ENCODE data around the gene ARIH1. TPM values are rescaled to one million over a fixed set of nuclear protein-coding genes. Genes with fewer than 3 reads are reported as not detected.
A peak's percentile ranks its signal among the peaks of the same experiment; 100 is the strongest.
"Not testable (repeated sequence)": the region's sequence is repeated elsewhere in the genome, so short reads cannot be mapped to it uniquely, and the experiment has no call there.

Gene ARIH1
- total and polyA plus RNA-seq, 2 experiments from 2014 or later: 93.1 to 132 TPM

GRCh38 chr15:72599855-72600464 is 125.8 kb downstream of the ARIH1 start:
- no peaks in the 10 kb centered on the region for H3K9me3 ChIP-seq (ENCODE audit: low read depth)
- no peaks in the 10 kb centered on the region for H3K36me3 ChIP-seq
- no peak overlapping the region for H3K27ac ChIP-seq
- no peak overlapping the region for H3K4me3 ChIP-seq
- TF ChIP-seq, protein P1, sequence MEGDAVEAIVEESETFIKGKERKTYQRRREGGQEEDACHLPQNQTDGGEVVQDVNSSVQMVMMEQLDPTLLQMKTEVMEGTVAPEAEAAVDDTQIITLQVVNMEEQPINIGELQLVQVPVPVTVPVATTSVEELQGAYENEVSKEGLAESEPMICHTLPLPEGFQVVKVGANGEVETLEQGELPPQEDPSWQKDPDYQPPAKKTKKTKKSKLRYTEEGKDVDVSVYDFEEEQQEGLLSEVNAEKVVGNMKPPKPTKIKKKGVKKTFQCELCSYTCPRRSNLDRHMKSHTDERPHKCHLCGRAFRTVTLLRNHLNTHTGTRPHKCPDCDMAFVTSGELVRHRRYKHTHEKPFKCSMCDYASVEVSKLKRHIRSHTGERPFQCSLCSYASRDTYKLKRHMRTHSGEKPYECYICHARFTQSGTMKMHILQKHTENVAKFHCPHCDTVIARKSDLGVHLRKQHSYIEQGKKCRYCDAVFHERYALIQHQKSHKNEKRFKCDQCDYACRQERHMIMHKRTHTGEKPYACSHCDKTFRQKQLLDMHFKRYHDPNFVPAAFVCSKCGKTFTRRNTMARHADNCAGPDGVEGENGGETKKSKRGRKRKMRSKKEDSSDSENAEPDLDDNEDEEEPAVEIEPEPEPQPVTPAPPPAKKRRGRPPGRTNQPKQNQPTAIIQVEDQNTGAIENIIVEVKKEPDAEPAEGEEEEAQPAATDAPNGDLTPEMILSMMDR (IDR thresholded peaks at IDR 0.05; ENCODE audit: low read depth, low read length): peak; percentile 66
- H3K4me1 ChIP-seq (ENCODE audit: low read depth): no peaks in the 10 kb centered on the region
- peak; percentile 65 to 75 for DNase-seq (ENCODE audit: low read depth in 1 of 2, low spot score in 1 of 2)
- H3K27me3 ChIP-seq: no peaks in the 10 kb centered on the region

DNA sequence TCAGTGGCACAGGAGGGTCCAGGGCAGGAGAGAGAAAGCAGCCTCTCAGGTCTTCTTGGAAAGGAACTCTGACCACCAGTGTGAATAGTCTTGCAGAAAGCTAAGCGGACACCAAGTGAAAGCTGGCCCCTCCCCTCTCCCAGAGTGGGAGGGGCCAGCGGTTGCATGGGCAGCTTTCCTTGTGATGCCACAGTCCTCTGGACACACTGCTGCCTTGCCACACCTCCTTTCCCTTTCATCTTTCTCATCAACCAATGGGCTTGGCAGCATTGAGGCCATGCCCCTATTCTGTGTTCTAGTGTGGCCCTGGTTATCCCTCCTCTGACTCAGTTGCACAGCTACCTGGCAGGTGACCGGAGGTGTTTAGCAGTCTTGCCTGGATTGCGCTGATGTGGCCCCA is 130.7 kb downstream of the ARIH1 start:
- no peaks in the 10 kb centered on the region for H3K36me3 ChIP-seq
- H3K4me3 ChIP-seq: no peak overlapping the region
- TF ChIP-seq, protein P1 (IDR thresholded peaks at IDR 0.05; ENCODE audit: low read depth, low read length): no peak
- no peak overlapping the region for H3K27ac ChIP-seq
- H3K27me3 ChIP-seq: no peaks in the 10 kb centered on the region
- DNase-seq (ENCODE audit: low read depth in 1 of 2, low spot score in 1 of 2): no peak
- no peaks in the 10 kb centered on the region for H3K9me3 ChIP-seq (ENCODE audit: low read depth)
- H3K4me1 ChIP-seq (ENCODE audit: low read depth): no peaks in the 10 kb centered on the region

GRCh38 chr15:72608084-72608483 is 134.0 kb downstream of the ARIH1 start:
- H3K4me1 ChIP-seq (ENCODE audit: low read depth); DNase-seq (ENCODE audit: low read depth in 1 of 2, low spot score in 1 of 2); H3K27me3 ChIP-seq; H3K4me3 ChIP-seq; H3K27ac ChIP-seq; H3K36me3 ChIP-seq; H3K9me3 ChIP-seq (ENCODE audit: low read depth): not testable (repeated sequence)

DNA sequence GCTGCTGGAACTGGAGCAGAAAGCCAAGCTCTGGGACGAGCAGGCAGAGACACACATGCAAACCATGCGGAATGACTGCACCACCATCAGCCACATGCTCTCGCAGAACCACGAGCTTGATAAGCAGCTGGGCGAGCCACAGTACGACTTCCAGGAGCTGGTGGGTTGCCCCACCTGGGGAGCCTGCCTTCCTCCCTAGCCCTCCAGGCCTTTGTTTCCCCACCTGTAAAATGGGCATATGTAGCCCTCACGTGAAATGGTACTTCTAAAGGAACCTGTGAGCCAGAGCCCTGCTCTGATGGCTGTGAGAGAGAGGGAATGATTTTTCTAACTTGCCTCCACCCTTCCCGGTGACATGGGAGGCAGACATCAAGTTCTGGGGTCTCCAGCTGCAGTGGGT is 135.7 kb downstream of the ARIH1 start:
- Histone ChIP-seq H3K36me3 (no peaks in the 10 kb centered on the region), H3K9me3 (ENCODE audit: low read depth) (no peaks in the 10 kb centered on the region), H3K27ac (no peak overlapping the region), H3K4me1 (ENCODE audit: low read depth) (peaks cover 1% of the 10 kb centered on the region), H3K27me3 (no peaks in the 10 kb centered on the region), H3K4me3 (no peak overlapping the region)
- DNase-seq (ENCODE audit: low read depth in 1 of 2, low spot score in 1 of 2): no peak
- TF ChIP-seq, protein P1 (IDR thresholded peaks at IDR 0.05; ENCODE audit: low read depth, low read length): no peak

- H3K27me3 ChIP-seq; H3K36me3 ChIP-seq; H3K27ac ChIP-seq; H3K4me3 ChIP-seq; H3K9me3 ChIP-seq (ENCODE audit: low read depth); DNase-seq (ENCODE audit: low read depth in 1 of 2, low spot score in 1 of 2): not testable (repeated sequence)
- H3K4me1 ChIP-seq (ENCODE audit: low read depth): peaks cover 12% of the 10 kb centered on the region
These were observed 138.2 kb downstream of the ARIH1 start for GRCh38 chr15:72612324-72612723.

GRCh38 chr15:72614810-72615532 is 140.8 kb downstream of the ARIH1 start:
- no peak overlapping the region for H3K4me3 ChIP-seq

GRCh38 chr15:72615533-72616233 is 141.6 kb downstream of the ARIH1 start:
- not testable (repeated sequence) for H3K4me3 ChIP-seq; H3K27me3 ChIP-seq; H3K9me3 ChIP-seq (ENCODE audit: low read depth); H3K36me3 ChIP-seq
- Histone ChIP-seq H3K4me1 (ENCODE audit: low read depth) (peaks cover 12% of the 10 kb centered on the region), H3K27ac (peak overlapping the region; percentile 60)
- DNase-seq (ENCODE audit: low read depth in 1 of 2, low spot score in 1 of 2): peak in 1 of 2 donors; percentile 61

More at GRCh38 chr15:72614810-72615532, 140.8 kb downstream of the ARIH1 start:
- H3K27ac ChIP-seq: peak overlapping the region; percentile 60
- no peaks in the 10 kb centered on the region for H3K36me3 ChIP-seq
- H3K4me1 ChIP-seq (ENCODE audit: low read depth): peaks cover 12% of the 10 kb centered on the region
- TF ChIP-seq, protein P1 (IDR thresholded peaks at IDR 0.05; ENCODE audit: low read depth, low read length): no peak
- no peak for DNase-seq (ENCODE audit: low read depth in 1 of 2, low spot score in 1 of 2)
- no peaks in the 10 kb centered on the region for H3K9me3 ChIP-seq (ENCODE audit: low read depth)
- no peaks in the 10 kb centered on the region for H3K27me3 ChIP-seq
